Measurements from ENCODE around the gene KRTAP3-3.

Gene KRTAP3-3

GRCh38 chr17:41018541-41018940 is 24.6 kb upstream of the KRTAP3-3 start:
- Histone ChIP-seq H3K4me1 (ENCODE audit: control insufficient read depth, insufficient read depth, low read length) (no peaks in the 10 kb centered on the region), H3K27me3 (ENCODE audit: control insufficient read depth in 1 of 2, insufficient read depth in 2 of 2, low read length in 2 of 2) (peaks cover 0 to 3% of the 10 kb centered on the region in 2 donors), H3K9ac (ENCODE audit: low read length in 2 of 2) (no peak overlapping the region), H3K4me3 (ENCODE audit: low read length in 2 of 2) (no peak overlapping the region), H3K27ac (ENCODE audit: low read length) (no peak overlapping the region), H3K36me3 (ENCODE audit: control insufficient read depth in 2 of 2, insufficient read depth in 2 of 2, low read length in 2 of 2) (no peaks in the 10 kb centered on the region), H3K9me3 (ENCODE audit: control insufficient read depth in 2 of 2, low read length in 2 of 2) (no peaks in the 10 kb centered on the region)

GRCh38 chr17:41016578-41017215 is 22.7 kb upstream of the KRTAP3-3 start:
- Histone ChIP-seq H3K4me3 (ENCODE audit: low read length in 2 of 2) (no peak overlapping the region), H3K27me3 (ENCODE audit: control insufficient read depth in 1 of 2, insufficient read depth in 2 of 2, low read length in 2 of 2) (peaks cover 0 to 3% of the 10 kb centered on the region in 2 donors)

GRCh38 chr17:41015454-41015853 is 21.5 kb upstream of the KRTAP3-3 start:
- no peaks in the 10 kb centered on the region for H3K36me3 ChIP-seq (ENCODE audit: control insufficient read depth in 2 of 2, insufficient read depth in 2 of 2, low read length in 2 of 2)

More at GRCh38 chr17:41016578-41017215, 22.7 kb upstream of the KRTAP3-3 start:
- Histone ChIP-seq H3K9ac (ENCODE audit: low read length in 2 of 2) (no peak overlapping the region), H3K4me1 (ENCODE audit: control insufficient read depth, insufficient read depth, low read length) (no peaks in the 10 kb centered on the region), H3K9me3 (ENCODE audit: control insufficient read depth in 2 of 2, low read length in 2 of 2) (no peaks in the 10 kb centered on the region), H3K36me3 (ENCODE audit: control insufficient read depth in 2 of 2, insufficient read depth in 2 of 2, low read length in 2 of 2) (no peaks in the 10 kb centered on the region), H3K27ac (ENCODE audit: low read length) (no peak overlapping the region)

GRCh38 chr17:41013606-41014005 is 19.6 kb upstream of the KRTAP3-3 start:
- H3K36me3 ChIP-seq (ENCODE audit: control insufficient read depth in 2 of 2, insufficient read depth in 2 of 2, low read length in 2 of 2), result no peaks in the 10 kb centered on the region
- H3K4me3 ChIP-seq (ENCODE audit: low read length in 2 of 2), result no peak overlapping the region
- H3K4me1 ChIP-seq (ENCODE audit: control insufficient read depth, insufficient read depth, low read length), result no peaks in the 10 kb centered on the region
- H3K27me3 ChIP-seq (ENCODE audit: control insufficient read depth in 1 of 2, insufficient read depth in 2 of 2, low read length in 2 of 2), result peaks cover 0 to 3% of the 10 kb centered on the region in 2 donors
- no peaks in the 10 kb centered on the region for H3K9me3 ChIP-seq (ENCODE audit: control insufficient read depth in 2 of 2, low read length in 2 of 2)
- H3K9ac ChIP-seq (ENCODE audit: low read length in 2 of 2), result no peak overlapping the region
- no peak overlapping the region for H3K27ac ChIP-seq (ENCODE audit: low read length)

More at GRCh38 chr17:41015454-41015853, 21.5 kb upstream of the KRTAP3-3 start:
- H3K4me3 ChIP-seq (ENCODE audit: low read length in 2 of 2), result no peak overlapping the region
- no peak overlapping the region for H3K9ac ChIP-seq (ENCODE audit: low read length in 2 of 2)
- no peaks in the 10 kb centered on the region for H3K4me1 ChIP-seq (ENCODE audit: control insufficient read depth, insufficient read depth, low read length)
- peaks cover 0 to 3% of the 10 kb centered on the region in 2 donors for H3K27me3 ChIP-seq (ENCODE audit: control insufficient read depth in 1 of 2, insufficient read depth in 2 of 2, low read length in 2 of 2)
- H3K9me3 ChIP-seq (ENCODE audit: control insufficient read depth in 2 of 2, low read length in 2 of 2), result no peaks in the 10 kb centered on the region
- H3K27ac ChIP-seq (ENCODE audit: low read length), result no peak overlapping the region

GRCh38 chr17:41013181-41013580 is 19.2 kb upstream of the KRTAP3-3 start:
- no peak overlapping the region for H3K27ac ChIP-seq (ENCODE audit: low read length)
- no peaks in the 10 kb centered on the region for H3K9me3 ChIP-seq (ENCODE audit: control insufficient read depth in 2 of 2, low read length in 2 of 2)
- no peaks in the 10 kb centered on the region for H3K36me3 ChIP-seq (ENCODE audit: control insufficient read depth in 2 of 2, insufficient read depth in 2 of 2, low read length in 2 of 2)
- no peaks in the 10 kb centered on the region for H3K4me1 ChIP-seq (ENCODE audit: control insufficient read depth, insufficient read depth, low read length)
- no peak overlapping the region for H3K4me3 ChIP-seq (ENCODE audit: low read length in 2 of 2)
- peaks cover 0 to 3% of the 10 kb centered on the region in 2 donors for H3K27me3 ChIP-seq (ENCODE audit: control insufficient read depth in 1 of 2, insufficient read depth in 2 of 2, low read length in 2 of 2)
- H3K9ac ChIP-seq (ENCODE audit: low read length in 2 of 2), result no peak overlapping the region

- no peaks in the 10 kb centered on the region for H3K36me3 ChIP-seq (ENCODE audit: control insufficient read depth in 2 of 2, insufficient read depth in 2 of 2, low read length in 2 of 2)
- no peaks in the 10 kb centered on the region for H3K4me1 ChIP-seq (ENCODE audit: control insufficient read depth, insufficient read depth, low read length)
- H3K27me3 ChIP-seq (ENCODE audit: control insufficient read depth in 1 of 2, insufficient read depth in 2 of 2, low read length in 2 of 2), result peaks cover 0 to 3% of the 10 kb centered on the region in 2 donors
- no peaks in the 10 kb centered on the region for H3K9me3 ChIP-seq (ENCODE audit: control insufficient read depth in 2 of 2, low read length in 2 of 2)
- H3K9ac ChIP-seq (ENCODE audit: low read length in 2 of 2), result no peak overlapping the region
- no peak overlapping the region for H3K27ac ChIP-seq (ENCODE audit: low read length)
- no peak overlapping the region for H3K4me3 ChIP-seq (ENCODE audit: low read length in 2 of 2)
These were observed 18.6 kb upstream of the KRTAP3-3 start for GRCh38 chr17:41012326-41013120.

- Histone ChIP-seq H3K9ac (ENCODE audit: low read length in 2 of 2) (no peak overlapping the region), H3K27me3 (ENCODE audit: control insufficient read depth in 1 of 2, insufficient read depth in 2 of 2, low read length in 2 of 2) (no peaks in the 10 kb centered on the region), H3K27ac (ENCODE audit: low read length) (no peak overlapping the region), H3K4me3 (ENCODE audit: low read length in 2 of 2) (no peak overlapping the region), H3K9me3 (ENCODE audit: control insufficient read depth in 2 of 2, low read length in 2 of 2) (no peaks in the 10 kb centered on the region), H3K36me3 (ENCODE audit: control insufficient read depth in 2 of 2, insufficient read depth in 2 of 2, low read length in 2 of 2) (no peaks in the 10 kb centered on the region), H3K4me1 (ENCODE audit: control insufficient read depth, insufficient read depth, low read length) (no peaks in the 10 kb centered on the region)
These were observed 16.5 kb upstream of the KRTAP3-3 start for GRCh38 chr17:41010441-41010840.

GRCh38 chr17:41009936-41010335 is 16.0 kb upstream of the KRTAP3-3 start:
- no peaks in the 10 kb centered on the region for H3K9me3 ChIP-seq (ENCODE audit: control insufficient read depth in 2 of 2, low read length in 2 of 2)
- no peaks in the 10 kb centered on the region for H3K4me1 ChIP-seq (ENCODE audit: control insufficient read depth, insufficient read depth, low read length)
- no peaks in the 10 kb centered on the region for H3K27me3 ChIP-seq (ENCODE audit: control insufficient read depth in 1 of 2, insufficient read depth in 2 of 2, low read length in 2 of 2)
- no peak overlapping the region for H3K4me3 ChIP-seq (ENCODE audit: low read length in 2 of 2)
- H3K9ac ChIP-seq (ENCODE audit: low read length in 2 of 2), result no peak overlapping the region
- no peaks in the 10 kb centered on the region for H3K36me3 ChIP-seq (ENCODE audit: control insufficient read depth in 2 of 2, insufficient read depth in 2 of 2, low read length in 2 of 2)
- H3K27ac ChIP-seq (ENCODE audit: low read length), result no peak overlapping the region

GRCh38 chr17:41009301-41009760 is 15.4 kb upstream of the KRTAP3-3 start:
- Histone ChIP-seq H3K4me3 (ENCODE audit: low read length in 2 of 2) (no peak overlapping the region), H3K36me3 (ENCODE audit: control insufficient read depth in 2 of 2, insufficient read depth in 2 of 2, low read length in 2 of 2) (no peaks in the 10 kb centered on the region), H3K4me1 (ENCODE audit: control insufficient read depth, insufficient read depth, low read length) (no peaks in the 10 kb centered on the region), H3K27ac (ENCODE audit: low read length) (no peak overlapping the region), H3K9ac (ENCODE audit: low read length in 2 of 2) (no peak overlapping the region), H3K9me3 (ENCODE audit: control insufficient read depth in 2 of 2, low read length in 2 of 2) (no peaks in the 10 kb centered on the region), H3K27me3 (ENCODE audit: control insufficient read depth in 1 of 2, insufficient read depth in 2 of 2, low read length in 2 of 2) (no peaks in the 10 kb centered on the region)

GRCh38 chr17:41008811-41009210 is 14.8 kb upstream of the KRTAP3-3 start, which contains the start of gene KRTAP3-1:
Gene KRTAP3-1, minus strand, starts transcription at chr17:41009128. Its CDS starts 54 bp downstream, at chr17:41009074.
- H3K9ac ChIP-seq (ENCODE audit: low read length in 2 of 2), result no peak within 1 kb of the TSS
- H3K27ac ChIP-seq (ENCODE audit: low read length), result no peak within 1 kb of the TSS
- H3K9me3 ChIP-seq (ENCODE audit: control insufficient read depth in 2 of 2, low read length in 2 of 2), result no peaks in the 10 kb centered on the region
- H3K4me1 ChIP-seq (ENCODE audit: control insufficient read depth, insufficient read depth, low read length), result no peaks in the 10 kb centered on the region
- H3K27me3 ChIP-seq (ENCODE audit: control insufficient read depth in 1 of 2, insufficient read depth in 2 of 2, low read length in 2 of 2), result no peaks in the 10 kb centered on the region
- H3K36me3 ChIP-seq (ENCODE audit: control insufficient read depth in 2 of 2, insufficient read depth in 2 of 2, low read length in 2 of 2), result no peaks in the 10 kb centered on the region
- no peak within 1 kb of the TSS for H3K4me3 ChIP-seq (ENCODE audit: low read length in 2 of 2)

GRCh38 chr17:41004397-41004796 is 10.4 kb upstream of the KRTAP3-3 start:
- Histone ChIP-seq H3K27ac (ENCODE audit: low read length) (no peak overlapping the region), H3K27me3 (ENCODE audit: control insufficient read depth in 1 of 2, insufficient read depth in 2 of 2, low read length in 2 of 2) (no peaks in the 10 kb centered on the region), H3K9ac (ENCODE audit: low read length in 2 of 2) (no peak overlapping the region), H3K4me1 (ENCODE audit: control insufficient read depth, insufficient read depth, low read length) (no peaks in the 10 kb centered on the region), H3K36me3 (ENCODE audit: control insufficient read depth in 2 of 2, insufficient read depth in 2 of 2, low read length in 2 of 2) (no peaks in the 10 kb centered on the region), H3K4me3 (ENCODE audit: low read length in 2 of 2) (no peak overlapping the region), H3K9me3 (ENCODE audit: control insufficient read depth in 2 of 2, low read length in 2 of 2) (no peaks in the 10 kb centered on the region)

Data from stomach smooth muscle (tissue), 2 donors.